ENCODE measurements around the gene SCN7A. TPM values are rescaled to one million over a fixed set of nuclear protein-coding genes. Genes with fewer than 3 reads are reported as not detected.
"Not testable (repeated sequence)": the region's sequence is repeated elsewhere in the genome, so short reads cannot be mapped to it uniquely, and the experiment has no call there.

The SCN7A gene
- total RNA-seq, 2 donors from 2014 or later = 3.0 to 9.0 TPM

- H3K4me3 ChIP-seq = no peak overlapping the region
- H3K27ac ChIP-seq = no peak overlapping the region
- no peaks in the 10 kb centered on the region for H3K27me3 ChIP-seq (replicated peaks; ENCODE audit: insufficient read depth)
- H3K36me3 ChIP-seq = no peaks in the 10 kb centered on the region
- ATAC-seq (ENCODE audit: insufficient number of reproducible peaks, low FRiP score, low read depth) (no peak), DNase-seq (ENCODE audit: low spot score) (no peak)
- no peaks in the 10 kb centered on the region for H3K9me3 ChIP-seq
- TF ChIP-seq CTCF (IDR thresholded peaks at IDR 0.05) = no peak
- H3K4me1 ChIP-seq (ENCODE audit: control insufficient read depth in 1 of 2, low read depth in 2 of 2) = no peaks in the 10 kb centered on the region
These were observed 76.4 kb downstream of the SCN7A start for GRCh38 chr2:166417669-166418068.

- Histone ChIP-seq H3K4me1 (ENCODE audit: control insufficient read depth in 1 of 2, low read depth in 2 of 2) (no peaks in the 10 kb centered on the region), H3K9me3 (no peaks in the 10 kb centered on the region), H3K4me3 (no peak overlapping the region), H3K36me3 (no peaks in the 10 kb centered on the region), H3K27ac (no peak overlapping the region), H3K27me3 (replicated peaks; ENCODE audit: insufficient read depth) (no peaks in the 10 kb centered on the region)
- DNase-seq (ENCODE audit: low spot score) (no peak), ATAC-seq (ENCODE audit: insufficient number of reproducible peaks, low FRiP score, low read depth) (no peak)
- TF ChIP-seq CTCF (IDR thresholded peaks at IDR 0.05) = no peak
These were observed 80.8 kb downstream of the SCN7A start for GRCh38 chr2:166413255-166413654.

GRCh38 chr2:166411473-166412230 lies 82.4 kb downstream of the SCN7A start:
- Histone ChIP-seq H3K27me3 (replicated peaks; ENCODE audit: insufficient read depth) (no peaks in the 10 kb centered on the region), H3K4me1 (ENCODE audit: control insufficient read depth in 1 of 2, low read depth in 2 of 2) (no peaks in the 10 kb centered on the region), H3K27ac (no peak overlapping the region), H3K9me3 (no peaks in the 10 kb centered on the region), H3K36me3 (no peaks in the 10 kb centered on the region), H3K4me3 (no peak overlapping the region)
- TF ChIP-seq CTCF (IDR thresholded peaks at IDR 0.05) = no peak
- DNase-seq (ENCODE audit: low spot score) (no peak), ATAC-seq (ENCODE audit: insufficient number of reproducible peaks, low FRiP score, low read depth) (no peak)

- Histone ChIP-seq H3K27ac (no peak overlapping the region), H3K27me3 (replicated peaks; ENCODE audit: insufficient read depth) (no peaks in the 10 kb centered on the region), H3K4me1 (ENCODE audit: control insufficient read depth in 1 of 2, low read depth in 2 of 2) (no peaks in the 10 kb centered on the region), H3K36me3 (no peaks in the 10 kb centered on the region), H3K9me3 (no peaks in the 10 kb centered on the region), H3K4me3 (no peak overlapping the region)
- no peak for TF ChIP-seq CTCF (IDR thresholded peaks at IDR 0.05)
- DNase-seq (ENCODE audit: low spot score) = no peak
- no peak for ATAC-seq (ENCODE audit: insufficient number of reproducible peaks, low FRiP score, low read depth)
These were observed 83.1 kb downstream of the SCN7A start for GRCh38 chr2:166410828-166411472.

- H3K27me3 ChIP-seq (replicated peaks; ENCODE audit: insufficient read depth); ATAC-seq (ENCODE audit: insufficient number of reproducible peaks, low FRiP score, low read depth); DNase-seq (ENCODE audit: low spot score); H3K27ac ChIP-seq; H3K4me1 ChIP-seq (ENCODE audit: control insufficient read depth in 1 of 2, low read depth in 2 of 2); H3K9me3 ChIP-seq; H3K4me3 ChIP-seq; H3K36me3 ChIP-seq: not testable (repeated sequence)
These were observed 86.3 kb downstream of the SCN7A start for GRCh38 chr2:166407746-166408145.

Measured in thoracic aorta (tissue), 2 donors.